Adipocyte (in vitro differentiated cells): ENCODE results near the gene DPY19L1.
"Not testable (repeated sequence)": the region's sequence is repeated elsewhere in the genome, so short reads cannot be mapped to it uniquely, and the experiment has no call there.

Experiments
- DNase-seq: peaks from one replicate; pipeline ENCODE4 v3.0.0-alpha.2; 2015; ENCODE audit warnings: low read depth
- H3K27me3 ChIP-seq: replicated peaks from 2 replicates; pipeline ENCODE4 v1.7.0; 2013; ENCODE audit warnings: mild to moderate bottlenecking, low read length, moderate library complexity; ENCODE audit not compliant: control insufficient read depth, insufficient read depth
- H3K36me3 ChIP-seq: 2 replicates; pipeline ENCODE4 v1.7.0; 2013; ENCODE audit warnings: low read length, mild to moderate bottlenecking, moderate library complexity; ENCODE audit not compliant: control insufficient read depth, insufficient read depth, severe bottlenecking
- H3K4me1 ChIP-seq: 2 replicates; pipeline ENCODE4 v1.7.0; 2013; ENCODE audit warnings: mild to moderate bottlenecking, low read length, moderate library complexity; ENCODE audit not compliant: control insufficient read depth, insufficient read depth
- H3K4me3 ChIP-seq: 2 replicates; pipeline ENCODE4 v1.7.0; 2013; ENCODE audit warnings: mild to moderate bottlenecking, low read length, moderate library complexity
- H3K9ac ChIP-seq: 2 replicates; pipeline ENCODE4 v1.7.0; 2013; ENCODE audit warnings: mild to moderate bottlenecking, low read length, moderate library complexity
- H3K9me3 ChIP-seq: 2 replicates; pipeline ENCODE4 v1.7.0; 2013; ENCODE audit warnings: mild to moderate bottlenecking, low read length, moderate library complexity; ENCODE audit not compliant: control insufficient read depth

Gene DPY19L1

DNA sequence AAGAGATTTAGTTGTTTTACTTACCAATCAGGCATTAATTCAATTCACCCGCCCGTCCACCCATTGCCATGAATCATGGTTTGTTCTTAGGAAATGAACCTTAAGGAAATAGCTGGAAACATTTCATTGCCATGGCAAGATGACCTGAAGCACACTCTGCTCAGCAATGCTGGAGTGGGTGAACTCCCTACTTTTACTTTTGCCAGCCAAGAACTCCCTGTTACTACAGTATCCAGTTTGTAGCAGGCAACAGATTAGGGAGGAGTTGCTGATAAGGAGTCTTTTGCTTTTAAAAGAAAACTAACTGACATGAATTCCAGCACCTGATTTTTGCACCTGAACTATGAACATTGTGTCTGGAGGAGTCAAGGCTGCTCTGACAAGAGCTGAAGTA is 10.6 kb upstream of the DPY19L1 start:
- H3K9ac ChIP-seq, H3K36me3 ChIP-seq, H3K9me3 ChIP-seq, H3K4me3 ChIP-seq, DNase-seq, H3K27me3 ChIP-seq, H3K4me1 ChIP-seq: not testable (repeated sequence)

DNA sequence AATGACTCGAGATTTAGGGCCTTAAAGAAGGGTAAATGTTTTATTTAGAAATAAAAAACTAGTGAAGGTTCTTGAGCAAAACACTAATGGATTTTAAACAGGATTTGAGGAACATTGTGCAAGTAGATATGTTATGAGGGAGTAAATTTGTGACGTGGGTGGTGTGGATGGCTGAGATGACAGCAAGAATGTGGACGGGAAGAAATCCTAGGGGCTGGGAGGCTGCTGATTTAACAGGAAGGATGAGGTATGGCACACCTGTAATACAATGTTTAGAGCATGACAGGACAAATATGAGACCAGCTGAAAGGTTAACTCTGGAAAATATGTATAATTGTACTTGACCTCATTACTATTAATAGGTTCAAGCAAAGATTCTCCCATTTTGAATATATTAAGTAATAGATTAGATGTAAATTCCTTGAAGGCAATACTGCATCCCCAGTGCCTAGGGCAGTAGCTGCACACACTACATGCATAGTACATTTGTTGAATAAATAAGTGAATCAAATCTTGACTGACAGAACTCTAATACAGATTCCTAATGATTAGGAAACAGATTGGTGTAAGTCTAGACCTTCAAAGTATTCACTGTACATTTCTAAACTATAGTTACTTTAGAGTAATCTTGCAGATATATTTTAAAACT is 10.1 kb upstream of the DPY19L1 start:
- H3K4me3 ChIP-seq, H3K36me3 ChIP-seq, H3K9ac ChIP-seq, DNase-seq, H3K9me3 ChIP-seq, H3K4me1 ChIP-seq: not testable (repeated sequence)
- peaks cover 12% of the 10 kb centered on the region for H3K27me3 ChIP-seq

DNA sequence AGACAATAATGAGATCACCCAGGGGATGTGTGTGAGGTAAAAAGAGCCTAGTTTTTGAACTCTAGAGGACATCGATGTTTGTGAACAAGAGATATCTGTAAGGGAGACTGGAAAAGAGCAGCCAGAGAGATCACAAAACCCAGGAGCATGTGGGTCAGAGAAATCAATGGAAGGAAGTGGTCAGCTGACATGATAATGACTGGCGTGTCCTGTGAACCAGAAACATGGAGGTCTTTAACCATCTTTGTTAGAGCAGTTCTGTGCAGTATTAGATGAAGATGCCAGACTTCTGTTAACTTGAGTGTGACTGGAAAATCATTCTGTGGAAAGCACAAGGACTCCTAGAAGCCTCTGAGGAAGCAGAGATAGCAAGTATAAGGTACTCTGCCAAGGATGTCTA is 6.0 kb upstream of the DPY19L1 start:
- H3K4me1 ChIP-seq, DNase-seq, H3K9ac ChIP-seq, H3K36me3 ChIP-seq, H3K9me3 ChIP-seq, H3K4me3 ChIP-seq: not testable (repeated sequence)
- H3K27me3 ChIP-seq: peaks cover 16% of the 10 kb centered on the region

DNA sequence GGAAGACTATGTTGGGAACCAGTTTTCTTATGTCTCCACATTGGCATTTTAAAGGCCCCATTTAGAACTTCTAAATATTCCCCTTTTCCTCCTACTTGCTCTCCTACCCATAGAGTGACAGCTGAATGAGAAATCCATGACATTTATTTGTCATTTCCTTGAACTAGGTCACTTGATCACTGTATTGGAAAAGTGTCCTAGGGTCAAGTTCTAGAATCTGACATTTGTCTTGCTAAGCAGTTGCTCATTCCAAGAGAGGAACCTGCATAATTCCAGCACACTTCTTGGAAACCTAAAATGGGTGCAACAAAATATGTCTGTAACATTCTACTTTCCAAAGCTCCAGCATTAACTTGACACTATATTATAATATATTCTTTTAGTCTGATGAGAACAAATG is 3.6 kb upstream of the DPY19L1 start:
- H3K4me3 ChIP-seq: no peak overlapping the region
- no peak overlapping the region for H3K9ac ChIP-seq
- no peaks in the 10 kb centered on the region for H3K9me3 ChIP-seq
- H3K27me3 ChIP-seq: peaks cover 16% of the 10 kb centered on the region
- DNase-seq: no peak
- H3K36me3 ChIP-seq: no peaks in the 10 kb centered on the region
- peaks cover 9% of the 10 kb centered on the region for H3K4me1 ChIP-seq

DNA sequence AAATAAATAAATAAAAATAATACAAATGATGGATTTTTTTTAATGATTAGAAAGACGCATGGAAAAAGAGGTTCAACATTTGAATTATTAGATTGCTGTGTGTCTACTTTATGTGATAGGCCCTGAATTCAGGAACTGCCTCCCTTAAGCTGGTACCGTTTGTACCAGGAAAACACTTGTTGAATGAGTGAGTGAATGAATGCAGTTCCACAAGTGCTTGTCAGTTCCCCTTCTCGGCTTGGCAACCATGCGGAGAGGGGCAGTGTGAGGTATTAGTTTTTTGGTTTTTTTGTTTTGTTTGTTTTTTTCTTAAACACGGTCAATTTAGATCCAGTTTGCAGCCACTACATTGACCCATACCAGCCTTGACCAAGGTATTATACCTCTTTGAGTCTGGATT is 2.1 kb upstream of the DPY19L1 start:
- Histone ChIP-seq H3K27me3 (peaks cover 16% of the 10 kb centered on the region), H3K4me3 (no peak overlapping the region), H3K4me1 (peaks cover 16% of the 10 kb centered on the region), H3K36me3 (no peaks in the 10 kb centered on the region), H3K9me3 (no peaks in the 10 kb centered on the region), H3K9ac (no peak overlapping the region)
- no peak for DNase-seq

DNA sequence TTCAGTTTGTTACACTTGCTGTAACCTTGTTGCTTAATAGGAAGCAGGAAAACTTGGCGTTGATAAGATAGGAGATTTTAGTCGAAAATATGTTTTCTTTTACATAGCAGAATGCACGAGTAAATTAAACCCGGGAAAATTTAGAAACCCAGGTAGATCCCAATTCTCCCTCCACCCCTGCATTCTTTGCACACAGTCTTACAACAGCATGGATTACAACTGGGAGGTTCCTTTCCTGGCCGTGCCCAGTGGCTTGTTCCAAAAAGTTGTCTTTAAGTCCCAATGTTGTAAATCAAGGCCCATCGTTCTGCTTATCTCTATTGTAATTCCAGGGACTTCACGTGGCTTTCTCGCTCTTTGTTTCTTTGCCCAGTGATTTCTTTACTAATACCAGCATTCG is 1.1 kb upstream of the DPY19L1 start:
- H3K9ac ChIP-seq: peak overlapping the region; percentile 71
- peaks cover 16% of the 10 kb centered on the region for H3K4me1 ChIP-seq
- no peaks in the 10 kb centered on the region for H3K36me3 ChIP-seq
- no peak for DNase-seq
- peaks cover 13% of the 10 kb centered on the region for H3K27me3 ChIP-seq
- H3K4me3 ChIP-seq: peak overlapping the region; percentile 80
- H3K9me3 ChIP-seq: no peaks in the 10 kb centered on the region

DNA sequence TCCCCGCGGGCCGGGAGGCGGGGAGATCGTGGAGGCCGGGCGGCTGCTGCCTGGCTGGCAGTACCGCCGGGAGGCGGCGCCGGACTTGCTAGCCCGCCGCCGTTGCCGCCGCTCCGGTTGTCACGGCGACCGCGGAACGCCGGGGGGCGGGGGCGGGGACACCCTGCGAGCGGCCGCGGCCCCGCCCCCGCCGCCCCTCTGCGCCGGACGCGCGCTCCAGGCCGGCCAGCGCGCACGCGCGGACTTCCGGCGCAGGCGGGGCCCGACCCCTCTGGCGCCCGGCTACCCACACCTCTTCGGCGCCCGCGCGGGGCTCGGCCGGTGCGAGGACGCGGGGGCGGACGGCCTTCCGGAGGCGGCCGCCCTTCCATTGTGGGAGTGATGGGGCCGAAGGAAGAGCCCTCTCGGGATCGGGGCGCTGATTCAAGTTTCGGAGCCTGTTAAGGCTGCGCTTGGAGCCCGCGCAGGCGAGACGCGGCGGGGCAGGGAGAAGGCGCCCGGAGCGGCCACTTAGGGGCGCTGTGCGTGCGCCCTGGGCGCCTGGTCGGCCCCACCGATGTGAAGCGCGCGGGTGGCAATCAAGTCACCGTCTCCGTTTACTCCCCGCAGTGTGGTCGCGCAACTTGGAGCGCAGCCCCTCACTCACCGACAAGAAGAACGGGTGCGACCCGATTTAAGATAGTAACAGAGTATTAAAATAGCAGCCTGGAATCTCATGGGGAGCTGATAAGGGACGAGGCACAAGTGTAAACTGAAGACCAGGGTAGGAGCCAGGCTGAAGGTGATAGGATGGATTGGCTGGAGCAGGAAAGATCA is 449 bp upstream of the DPY19L1 start:
- Histone ChIP-seq H3K27me3 (peaks cover 7% of the 10 kb centered on the region), H3K4me1 (peaks cover 16% of the 10 kb centered on the region), H3K4me3 (peak overlapping the region; percentile 80), H3K9me3 (no peaks in the 10 kb centered on the region), H3K9ac (peak overlapping the region; percentile 71), H3K36me3 (no peaks in the 10 kb centered on the region)
- DNase-seq: peak; percentile 98

DNA sequence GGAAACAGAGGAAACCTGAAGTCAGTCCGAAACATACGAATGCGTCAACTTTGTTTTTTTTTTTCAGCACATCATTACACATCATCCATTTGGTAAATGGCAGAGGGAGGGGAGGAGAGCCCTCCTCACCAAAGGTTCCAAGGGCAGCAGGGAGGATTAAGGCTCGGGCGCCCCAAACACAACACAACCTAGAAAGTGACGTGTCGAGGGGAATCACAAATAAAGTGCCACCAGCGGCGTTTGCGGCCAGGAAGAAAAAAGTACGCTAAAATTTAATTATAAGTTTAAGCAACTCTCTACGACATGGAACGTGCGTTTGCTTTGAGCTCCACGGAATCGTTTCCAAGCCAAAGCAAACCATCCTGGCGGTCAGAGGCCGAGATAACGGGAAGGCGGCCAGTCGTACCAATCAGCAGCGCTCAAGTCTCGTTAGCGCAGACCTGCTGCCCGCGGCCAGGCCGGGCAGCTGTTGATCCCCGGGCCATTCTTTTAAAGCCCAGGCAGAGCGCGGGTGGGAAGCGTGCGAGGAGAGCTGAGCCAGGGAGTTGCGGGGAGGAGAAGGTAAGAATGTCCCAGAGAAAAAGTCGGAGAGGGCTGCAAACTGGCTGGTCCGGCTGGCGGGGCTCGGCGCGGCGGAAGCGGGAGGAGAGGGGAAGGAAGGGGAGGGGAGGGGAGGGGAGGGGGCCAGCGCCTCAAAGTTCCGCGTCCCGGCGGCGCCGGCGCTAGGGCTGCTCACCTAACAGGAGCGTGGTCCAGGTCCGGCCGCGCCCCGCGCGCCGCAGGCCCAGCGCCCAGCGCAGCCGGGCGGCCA is 719 bp downstream of the DPY19L1 start:
- Histone ChIP-seq H3K36me3 (no peaks in the 10 kb centered on the region), H3K4me1 (peaks cover 16% of the 10 kb centered on the region)
- peak; percentile 84 for DNase-seq

DNA sequence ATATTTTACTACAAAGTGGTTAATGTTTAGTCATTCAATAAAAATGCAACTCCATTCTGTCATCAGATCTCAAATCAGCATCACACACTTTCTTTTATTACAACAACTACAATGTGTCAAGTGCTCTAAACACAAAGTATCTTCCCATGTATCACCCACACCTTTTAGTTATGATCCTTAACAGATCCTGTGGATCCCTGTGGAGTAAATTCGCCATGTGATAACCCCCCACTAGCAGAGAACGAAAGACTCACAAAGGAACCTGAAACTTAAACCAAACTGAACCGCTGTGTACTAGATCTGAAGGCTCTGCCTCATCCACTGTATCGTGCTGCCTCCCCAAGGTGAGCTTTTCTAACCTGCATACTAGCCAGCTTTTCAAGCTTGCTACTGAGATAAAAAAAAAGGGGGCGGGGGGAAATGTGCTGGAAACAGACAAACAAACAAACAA is 1.7 kb downstream of the DPY19L1 start:
- peak overlapping the region; percentile 89 for H3K4me3 ChIP-seq
- H3K36me3 ChIP-seq: no peaks in the 10 kb centered on the region
- H3K9ac ChIP-seq: peak overlapping the region; percentile 75
- H3K9me3 ChIP-seq: no peaks in the 10 kb centered on the region
- H3K4me1 ChIP-seq: peaks cover 16% of the 10 kb centered on the region
- no peaks in the 10 kb centered on the region for H3K27me3 ChIP-seq
- peak; percentile 58 for DNase-seq

More for the DNA sequence above, 719 bp downstream of the DPY19L1 start:
- Histone ChIP-seq H3K9me3 (no peaks in the 10 kb centered on the region), H3K9ac (peak overlapping the region; percentile 75), H3K4me3 (peak overlapping the region; percentile 89), H3K27me3 (peaks cover 4% of the 10 kb centered on the region)

DNA sequence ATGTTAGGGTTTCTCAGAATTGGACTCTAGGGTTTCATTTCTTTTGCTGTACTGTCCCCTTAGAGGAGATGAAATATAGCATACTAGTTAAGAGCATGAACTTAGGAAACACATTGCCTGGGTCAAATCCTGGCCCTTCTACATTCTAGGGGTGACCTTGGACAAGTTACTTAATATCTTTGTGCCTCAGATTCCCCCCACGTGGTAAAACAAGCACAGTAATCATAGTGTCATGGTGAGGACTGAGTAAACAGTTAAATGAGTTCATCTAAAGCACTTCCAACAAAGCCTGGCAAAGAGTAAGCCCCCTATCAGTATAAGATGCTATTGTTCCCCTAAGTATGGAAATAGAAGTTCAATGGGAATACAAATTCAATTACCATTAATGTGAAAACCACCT is 5.1 kb downstream of the DPY19L1 start:
- H3K9me3 ChIP-seq: no peaks in the 10 kb centered on the region
- no peak overlapping the region for H3K9ac ChIP-seq
- peaks cover 10% of the 10 kb centered on the region for H3K4me1 ChIP-seq
- DNase-seq: no peak
- H3K36me3 ChIP-seq: no peaks in the 10 kb centered on the region
- H3K27me3 ChIP-seq: no peaks in the 10 kb centered on the region
- no peak overlapping the region for H3K4me3 ChIP-seq

DNA sequence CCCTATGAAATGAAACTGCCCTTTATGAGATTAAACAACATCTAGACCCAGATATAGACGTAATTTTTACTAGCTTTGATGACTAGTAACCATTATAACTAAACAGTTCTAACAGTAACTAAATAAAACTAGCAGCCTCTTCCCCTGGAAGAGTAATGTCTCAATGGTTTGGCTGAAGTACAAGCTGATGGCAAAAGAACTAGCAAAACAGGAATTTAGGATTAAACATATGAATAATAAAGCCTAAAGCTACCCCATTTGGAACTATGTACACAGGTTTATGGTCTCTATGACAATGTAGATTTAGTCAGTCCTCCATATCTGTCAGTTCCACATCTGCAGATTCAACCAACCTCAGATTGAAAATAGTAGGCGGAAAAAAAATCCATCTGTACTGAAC is 6.4 kb downstream of the DPY19L1 start:
- peaks cover 6% of the 10 kb centered on the region for H3K4me1 ChIP-seq
- no peak overlapping the region for H3K4me3 ChIP-seq
- no peak for DNase-seq
- H3K27me3 ChIP-seq: no peaks in the 10 kb centered on the region
- no peaks in the 10 kb centered on the region for H3K36me3 ChIP-seq
- no peaks in the 10 kb centered on the region for H3K9me3 ChIP-seq
- no peak overlapping the region for H3K9ac ChIP-seq
